CD4-positive, alpha-beta T cell treated with Interleukin-4 for 1 hour (primary cell): ENCODE results near the gene RABL6.
"Not testable (repeated sequence)": the region's sequence is repeated elsewhere in the genome, so short reads cannot be mapped to it uniquely, and the experiment has no call there.

Experiments
- DNase-seq, 2 donors: peaks; one replicate each; pipeline ENCODE4 v3.0.0-alpha.2; 2020 to 2022

RABL6 gene, protein sequence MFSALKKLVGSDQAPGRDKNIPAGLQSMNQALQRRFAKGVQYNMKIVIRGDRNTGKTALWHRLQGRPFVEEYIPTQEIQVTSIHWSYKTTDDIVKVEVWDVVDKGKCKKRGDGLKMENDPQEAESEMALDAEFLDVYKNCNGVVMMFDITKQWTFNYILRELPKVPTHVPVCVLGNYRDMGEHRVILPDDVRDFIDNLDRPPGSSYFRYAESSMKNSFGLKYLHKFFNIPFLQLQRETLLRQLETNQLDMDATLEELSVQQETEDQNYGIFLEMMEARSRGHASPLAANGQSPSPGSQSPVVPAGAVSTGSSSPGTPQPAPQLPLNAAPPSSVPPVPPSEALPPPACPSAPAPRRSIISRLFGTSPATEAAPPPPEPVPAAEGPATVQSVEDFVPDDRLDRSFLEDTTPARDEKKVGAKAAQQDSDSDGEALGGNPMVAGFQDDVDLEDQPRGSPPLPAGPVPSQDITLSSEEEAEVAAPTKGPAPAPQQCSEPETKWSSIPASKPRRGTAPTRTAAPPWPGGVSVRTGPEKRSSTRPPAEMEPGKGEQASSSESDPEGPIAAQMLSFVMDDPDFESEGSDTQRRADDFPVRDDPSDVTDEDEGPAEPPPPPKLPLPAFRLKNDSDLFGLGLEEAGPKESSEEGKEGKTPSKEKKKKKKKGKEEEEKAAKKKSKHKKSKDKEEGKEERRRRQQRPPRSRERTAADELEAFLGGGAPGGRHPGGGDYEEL

DNA sequence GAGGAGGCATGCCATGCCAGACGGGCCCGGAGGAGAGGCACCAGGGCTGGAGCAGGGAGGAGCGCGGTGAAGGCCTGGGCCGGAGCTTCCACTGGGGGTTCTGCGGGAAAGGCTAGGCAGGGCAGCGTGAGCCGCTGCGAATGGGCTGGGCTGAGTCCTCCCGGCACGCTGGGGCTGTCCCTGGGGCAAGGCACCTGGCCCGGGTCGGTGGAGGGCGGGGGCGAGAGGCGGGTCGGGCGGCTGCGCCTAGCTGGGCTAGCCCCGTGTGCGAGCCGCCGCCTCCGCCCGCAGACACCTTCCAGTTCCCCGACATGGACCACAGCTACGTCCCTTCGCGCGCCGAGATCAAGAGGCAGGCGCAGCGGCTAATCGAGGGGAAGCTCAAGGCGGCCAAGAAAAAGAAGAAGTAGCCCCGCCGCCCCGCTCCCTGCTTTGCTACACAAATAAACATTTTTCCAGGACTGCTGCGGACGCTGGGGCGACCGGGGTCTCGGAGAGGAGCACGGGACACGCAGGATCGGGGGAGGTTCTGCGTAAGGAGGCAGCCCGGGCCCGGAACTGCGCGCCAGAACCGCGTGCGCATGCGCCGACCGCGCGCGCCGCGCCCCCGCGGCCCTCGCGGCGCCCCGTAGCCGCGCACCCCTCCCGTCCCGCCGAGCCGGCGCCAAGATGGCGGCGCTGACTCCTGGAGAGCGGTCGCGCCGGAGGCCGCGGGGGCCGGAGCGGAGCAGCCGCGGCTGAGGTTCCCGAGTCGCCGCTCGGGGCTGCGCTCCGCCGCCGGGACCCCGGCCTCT lies at the start of gene RABL6:
TSS of gene RABL6 (plus strand) at position 668 of the 794 bp plus-strand sequence. CDS start 249 bp downstream, outside the sequence.
- DNase-seq, result peak; percentile 81 to 86

DNA sequence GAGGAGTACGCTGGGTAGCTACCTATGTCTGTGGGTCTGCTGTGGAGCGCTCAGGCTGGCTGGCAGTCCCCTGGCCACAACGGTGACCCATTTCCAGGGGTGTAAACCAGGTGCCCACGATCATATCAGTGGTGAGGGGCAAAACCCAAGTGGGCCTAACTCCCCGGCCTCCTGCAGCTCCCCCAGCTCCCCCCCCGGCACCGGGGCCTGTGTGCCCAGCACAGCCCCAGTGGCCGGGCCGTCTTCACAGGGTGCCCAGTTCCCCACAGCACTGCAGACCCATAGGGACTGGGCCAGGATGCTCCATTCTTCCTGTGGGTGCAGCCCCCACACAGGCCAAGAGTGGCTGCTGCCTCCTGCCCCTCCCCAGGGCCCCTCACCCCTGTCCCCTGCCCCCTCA lies 48.7 kb upstream of the RABL6 start:
- DNase-seq, result no peak

DNA sequence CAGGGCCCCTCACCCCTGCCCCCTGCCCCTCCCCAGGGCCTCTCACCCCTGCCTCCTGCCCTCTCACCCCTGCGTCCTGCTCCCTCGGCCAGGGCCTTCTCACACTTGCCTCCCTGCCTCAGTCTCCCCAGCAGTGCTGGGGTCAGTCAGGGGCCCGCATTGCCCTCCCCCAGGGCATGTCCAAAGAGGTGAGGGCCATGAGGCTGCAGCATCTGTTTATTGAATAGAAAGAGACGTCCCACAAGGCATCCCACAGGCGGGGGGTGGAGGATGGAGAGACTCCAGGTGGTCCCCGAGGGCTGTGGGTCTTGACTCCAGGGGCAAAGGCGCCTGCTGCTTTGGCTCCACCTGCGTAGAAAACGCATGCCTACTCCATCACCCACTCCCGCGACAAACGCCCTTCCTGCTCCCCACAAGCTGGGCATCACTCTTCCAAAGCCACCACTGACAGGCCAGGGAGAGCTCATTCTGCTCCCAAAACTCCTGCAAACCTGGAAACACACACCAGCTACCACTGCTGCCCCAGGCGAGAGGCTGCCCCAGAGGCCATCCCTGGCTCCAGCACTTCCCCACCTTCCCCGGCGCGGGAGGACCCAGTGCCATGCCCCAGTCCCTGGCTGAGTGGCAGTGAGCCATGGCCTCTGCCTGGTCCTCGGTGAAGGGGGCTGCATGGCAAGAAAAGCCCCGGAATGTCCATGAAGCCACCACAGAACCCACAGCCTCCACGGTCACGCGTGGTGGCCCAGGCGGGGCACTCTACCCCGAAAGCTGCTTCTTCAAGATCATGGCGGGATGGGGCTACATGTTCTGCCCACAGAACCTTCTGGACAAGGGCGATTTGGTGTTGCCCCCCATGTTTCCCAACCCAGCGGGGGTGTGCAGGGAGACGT lies 48.1 kb upstream of the RABL6 start:
- DNase-seq, result no peak

DNA sequence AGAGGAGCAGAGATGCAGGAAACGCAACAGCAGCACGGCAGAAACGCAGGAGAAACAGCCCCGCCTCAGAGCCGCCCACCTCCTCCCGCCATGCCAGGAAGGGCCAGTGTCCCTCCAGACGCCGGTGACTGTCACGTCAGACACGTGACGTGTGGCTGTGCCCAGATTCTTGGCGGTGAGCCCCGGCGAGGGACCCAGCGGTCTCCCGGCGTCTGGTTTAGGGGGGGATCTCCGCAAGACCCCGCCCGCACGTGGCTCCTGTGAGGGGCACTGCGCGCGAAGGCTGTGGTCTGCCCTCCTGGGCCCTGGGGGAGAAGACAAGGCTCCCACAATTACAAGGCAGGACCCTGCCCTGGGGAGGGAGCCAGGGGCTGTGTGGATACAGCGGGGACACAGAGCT lies 47.3 kb upstream of the RABL6 start:
- DNase-seq, result no peak

DNA sequence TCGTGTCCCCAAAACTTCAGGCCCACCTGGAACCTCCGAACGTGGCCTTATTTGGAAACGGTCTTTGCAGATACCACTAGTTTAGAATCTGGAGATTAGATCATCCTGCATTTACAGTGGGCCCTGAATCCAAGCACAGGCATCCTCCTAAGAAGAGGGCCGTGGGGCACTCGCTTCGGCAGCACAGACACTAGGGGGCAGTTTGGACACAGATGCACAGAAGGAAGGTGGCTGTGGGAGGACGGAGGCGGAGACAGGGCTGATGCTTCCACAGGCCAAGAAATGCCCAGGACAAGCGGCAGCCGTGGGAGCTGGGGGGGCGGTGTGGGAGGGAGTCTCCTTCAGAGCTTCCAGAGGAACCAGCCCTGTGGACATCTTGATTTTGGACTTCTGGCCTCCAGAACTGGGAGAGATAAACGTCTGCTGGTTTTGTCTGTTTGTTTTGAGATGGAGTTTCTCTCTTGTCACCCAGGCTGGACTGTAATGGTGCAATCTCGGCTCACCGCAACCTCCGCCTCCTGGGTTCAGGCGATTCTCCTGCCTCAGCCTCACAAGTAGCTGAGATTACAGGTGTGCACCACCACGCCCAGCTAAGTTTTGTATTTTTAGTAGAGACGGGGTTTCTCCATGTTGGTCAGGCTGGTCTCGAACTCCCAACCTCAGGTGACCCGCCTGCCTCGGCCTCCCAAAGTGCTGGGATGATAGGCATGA lies 46.8 kb upstream of the RABL6 start:
- not testable (repeated sequence) for DNase-seq

DNA sequence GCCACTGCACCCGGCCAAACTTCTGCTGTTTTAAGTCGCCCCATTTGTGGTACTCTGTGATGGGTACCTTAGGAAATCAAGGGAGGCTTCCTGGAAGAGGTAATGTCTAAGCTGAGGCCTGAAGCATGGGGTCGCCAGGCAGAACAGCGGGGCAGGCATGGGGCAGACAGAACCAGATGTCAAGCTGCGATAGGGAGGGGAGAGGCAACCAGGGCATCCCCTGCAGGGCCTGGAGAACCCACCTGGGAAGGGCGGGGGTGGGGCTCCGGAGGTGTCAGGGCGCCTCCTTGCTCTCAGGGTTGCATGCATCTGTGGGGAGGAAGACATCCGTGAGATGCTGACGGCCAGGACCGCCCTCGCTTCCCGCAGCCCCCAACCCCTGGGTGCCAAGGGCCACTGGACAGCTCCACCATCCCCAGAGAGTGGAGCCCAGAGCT lies 46.2 kb upstream of the RABL6 start:
- DNase-seq, result no peak

DNA sequence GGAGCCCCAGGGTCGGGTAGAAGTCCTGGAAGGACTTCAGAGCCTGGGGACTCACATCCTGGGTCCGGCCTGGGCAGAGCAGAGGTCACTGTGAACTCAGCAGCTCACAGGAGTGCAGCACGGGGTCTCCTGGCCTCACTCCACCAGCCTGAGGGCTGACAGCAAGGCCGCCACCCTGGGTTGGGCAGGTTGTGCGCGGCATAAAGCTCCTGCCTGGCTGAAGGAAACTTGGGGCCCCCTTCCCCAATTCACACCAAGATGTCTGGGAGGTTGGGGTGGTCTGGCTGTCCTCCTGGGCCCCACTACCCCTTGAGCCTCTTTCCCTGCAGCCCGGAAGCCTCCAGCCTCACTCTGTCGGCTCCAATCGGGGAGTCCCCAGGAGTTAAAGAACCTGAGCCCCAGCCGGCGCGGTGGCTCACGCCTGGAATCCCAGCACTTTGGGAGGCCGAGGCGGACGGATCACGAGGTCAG lies 45.5 kb upstream of the RABL6 start:
- DNase-seq, result no peak

DNA sequence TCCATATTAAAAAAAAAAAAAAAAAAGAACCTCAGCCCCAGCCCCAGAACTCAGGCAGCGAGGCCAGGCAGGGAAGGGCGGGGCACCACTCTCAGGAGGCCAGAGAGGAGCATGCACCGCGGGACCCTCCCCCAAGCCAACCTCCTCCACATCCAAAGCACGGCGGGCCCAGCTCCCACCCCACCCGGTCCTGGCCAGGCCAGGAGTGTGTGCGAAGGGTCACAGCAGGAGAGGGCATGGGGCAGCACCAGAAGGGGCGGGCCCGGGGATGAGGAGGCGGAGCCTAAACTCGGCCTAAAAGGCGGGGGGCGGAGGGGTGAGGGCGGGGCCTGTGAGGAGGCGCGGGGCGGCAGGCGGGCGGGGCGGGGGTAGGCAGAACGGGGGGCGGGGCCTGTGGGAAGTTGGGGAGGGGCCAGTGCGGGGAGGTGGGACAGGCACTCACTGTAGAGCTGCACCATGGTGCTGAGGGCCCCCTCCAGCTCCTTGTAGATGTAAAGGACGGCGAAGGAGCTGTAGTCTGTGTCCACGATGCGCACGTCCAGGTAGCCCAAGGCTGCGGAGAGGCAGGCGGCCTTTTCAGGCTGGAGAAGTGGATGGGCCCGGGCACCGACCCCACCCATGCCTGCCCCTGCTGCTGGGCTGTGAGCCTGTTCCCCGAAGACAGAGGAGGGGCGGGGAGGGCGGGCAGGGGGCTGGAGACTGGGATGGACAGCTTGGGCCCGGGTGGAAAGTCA lies 44.7 kb upstream of the RABL6 start:
- peak; percentile 36 to 38 for DNase-seq

DNA sequence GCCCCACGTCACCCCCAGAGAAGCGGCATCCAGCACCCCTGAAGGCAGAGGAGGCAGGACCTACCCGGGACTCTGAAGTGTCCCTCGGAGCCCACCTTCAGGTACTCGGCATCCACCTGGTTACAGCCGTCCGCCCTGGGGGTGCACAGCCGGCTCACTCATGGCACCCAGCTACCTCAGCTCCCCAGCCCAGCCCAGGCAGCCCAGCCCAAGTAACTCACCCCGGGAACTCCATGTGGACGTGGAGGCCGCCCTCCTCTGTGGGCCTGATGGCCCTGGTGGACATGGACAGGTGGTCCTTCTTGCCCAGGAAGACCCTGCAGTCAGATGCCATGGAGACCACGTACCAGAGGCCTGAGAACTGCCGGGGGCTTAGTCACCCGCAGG lies 44.1 kb upstream of the RABL6 start:
- DNase-seq, result no peak

DNA sequence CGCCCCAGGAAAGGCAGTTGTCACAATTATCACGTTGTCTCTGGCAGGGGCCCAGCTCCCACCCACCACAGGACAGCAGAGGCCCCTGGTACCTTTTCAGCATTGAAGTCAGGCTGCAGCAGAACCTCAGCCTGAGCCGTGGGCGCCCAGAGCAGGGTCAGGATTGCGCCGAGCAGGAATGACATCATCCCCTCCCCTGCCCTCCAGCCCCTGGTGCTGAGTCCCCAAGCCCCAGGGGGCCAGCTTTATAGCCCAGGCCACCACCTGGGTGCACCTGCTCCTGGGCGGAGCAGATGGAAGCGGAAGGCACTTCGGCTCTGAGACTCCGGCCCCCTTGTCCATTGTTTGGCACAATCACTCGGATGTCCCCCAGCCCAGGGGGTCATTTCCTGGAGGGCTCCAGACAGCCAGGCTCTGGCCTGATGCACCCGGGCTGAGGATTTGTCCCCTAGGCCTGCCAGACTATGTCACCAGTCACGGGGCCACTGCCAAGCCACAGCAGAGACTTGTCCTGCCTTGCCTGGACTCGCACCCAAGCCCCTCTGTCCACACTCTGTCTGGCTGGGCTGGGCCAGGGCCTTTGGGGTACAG lies 43.4 kb upstream of the RABL6 start, which contains the start of gene LCN15:
TSS of gene LCN15 (minus strand) at position 218 of the 591 bp plus-strand sequence. CDS start at position 188, 30 bp downstream.
- no peak for DNase-seq

DNA sequence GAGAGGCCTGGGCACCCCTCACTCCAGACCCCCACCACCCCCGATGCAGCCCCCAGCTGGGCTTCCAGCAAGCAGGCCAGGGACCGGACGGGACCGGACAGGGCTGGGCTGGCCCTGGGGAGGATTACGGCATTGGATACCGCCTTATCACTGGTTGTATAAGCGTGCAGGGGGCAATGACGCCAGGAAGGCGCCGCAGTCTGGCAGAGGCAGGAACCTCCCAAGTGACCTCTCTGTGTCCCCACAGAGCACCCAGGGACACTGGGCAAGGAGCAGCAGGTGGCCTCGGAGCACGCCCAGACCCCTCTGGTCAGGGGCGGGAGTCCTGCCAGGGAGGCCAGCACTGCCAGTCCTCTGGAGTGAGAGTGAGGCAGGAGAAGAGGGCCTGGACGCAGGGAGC lies 42.7 kb upstream of the RABL6 start:
- no peak for DNase-seq

DNA sequence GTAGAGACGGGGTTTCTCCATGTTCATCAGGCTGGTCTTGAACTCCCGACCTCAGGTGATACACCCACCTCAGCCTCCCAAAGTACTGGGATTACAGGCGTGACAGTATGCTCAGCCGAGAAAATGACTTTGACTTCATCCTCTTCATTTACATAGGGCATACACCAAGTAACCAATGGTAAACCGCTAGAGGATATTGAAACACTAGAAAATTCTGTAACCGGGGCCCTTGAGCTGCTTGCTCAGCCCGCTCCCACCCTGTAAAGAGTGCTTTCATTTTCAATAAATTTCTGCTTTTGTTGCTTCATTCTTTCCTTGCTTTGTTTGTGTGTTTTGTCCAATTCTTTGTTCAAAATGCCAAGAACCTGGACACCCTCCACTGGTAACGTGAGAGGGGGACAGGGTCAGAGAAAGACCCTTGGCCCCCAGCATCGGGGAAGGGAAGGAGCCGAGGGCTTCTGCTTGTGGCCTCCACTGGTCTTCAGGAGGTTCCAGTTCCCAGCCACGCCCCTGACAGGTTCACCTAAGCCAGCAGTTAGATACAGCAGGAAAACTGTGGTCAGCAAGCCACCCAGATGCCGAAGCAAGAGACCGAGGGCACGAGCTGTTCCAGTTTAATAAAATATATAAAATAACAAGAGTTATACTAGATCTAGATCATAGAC lies 41.9 kb upstream of the RABL6 start:
- DNase-seq, result not testable (repeated sequence)

DNA sequence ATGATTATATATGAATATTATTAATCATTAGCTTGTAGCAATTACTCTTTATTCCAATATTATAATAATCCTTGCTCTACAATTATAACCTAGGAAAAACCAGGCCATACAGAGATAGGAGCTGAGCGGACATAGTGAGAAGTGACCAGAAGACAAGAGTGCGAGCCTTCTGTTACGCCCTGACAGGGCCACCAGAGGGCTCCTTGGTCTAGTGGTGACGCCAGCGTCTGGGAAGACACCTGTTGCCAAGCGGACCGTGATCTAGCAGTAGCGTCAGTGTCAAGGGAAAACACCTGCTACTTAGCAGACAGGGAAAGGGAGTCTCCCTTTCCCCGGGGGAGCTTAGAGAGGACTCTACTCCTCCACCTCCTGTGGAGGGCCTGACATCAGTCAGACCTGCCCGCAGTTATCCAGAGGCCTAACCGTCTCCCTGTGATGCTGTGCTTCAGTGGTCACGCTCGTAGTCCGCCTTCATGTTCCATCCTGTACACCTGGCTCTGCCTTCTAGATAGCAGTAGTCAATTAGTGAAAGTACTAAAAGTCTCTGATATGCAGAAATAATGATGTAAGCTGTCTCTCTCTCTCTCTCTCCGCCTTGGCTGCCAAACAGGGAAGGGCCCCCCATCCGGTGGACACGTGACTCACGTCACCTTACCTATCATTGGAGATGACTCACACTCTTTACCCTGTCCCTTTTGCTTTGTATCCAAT lies 41.2 kb upstream of the RABL6 start:
- DNase-seq, result peak; percentile 65 to 80

DNA sequence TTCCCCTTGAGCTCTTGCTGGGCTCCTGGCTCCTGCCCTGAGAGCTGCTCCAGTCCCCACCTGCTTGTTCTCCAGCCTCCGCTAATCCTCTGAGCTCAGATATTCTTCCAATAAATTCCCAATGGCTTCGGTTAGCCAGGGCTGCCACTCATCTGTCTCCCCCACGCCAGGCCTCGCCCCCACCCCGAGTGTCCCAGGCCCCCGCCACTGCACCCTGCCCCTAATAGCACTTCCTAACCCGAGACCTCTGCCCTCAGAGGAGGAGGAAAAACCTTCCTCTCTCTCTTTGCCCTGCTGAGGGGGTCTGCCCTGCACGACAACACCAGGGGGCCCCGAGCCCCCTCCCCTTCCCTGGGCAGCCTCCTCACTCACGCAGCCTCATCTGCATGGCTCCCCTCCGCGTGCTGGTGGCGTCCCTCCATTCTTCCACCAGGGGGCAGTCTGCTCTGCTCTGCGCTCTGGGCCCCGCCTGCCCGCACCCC lies 38.0 kb upstream of the RABL6 start:
- peak; percentile 52 to 58 for DNase-seq

DNA sequence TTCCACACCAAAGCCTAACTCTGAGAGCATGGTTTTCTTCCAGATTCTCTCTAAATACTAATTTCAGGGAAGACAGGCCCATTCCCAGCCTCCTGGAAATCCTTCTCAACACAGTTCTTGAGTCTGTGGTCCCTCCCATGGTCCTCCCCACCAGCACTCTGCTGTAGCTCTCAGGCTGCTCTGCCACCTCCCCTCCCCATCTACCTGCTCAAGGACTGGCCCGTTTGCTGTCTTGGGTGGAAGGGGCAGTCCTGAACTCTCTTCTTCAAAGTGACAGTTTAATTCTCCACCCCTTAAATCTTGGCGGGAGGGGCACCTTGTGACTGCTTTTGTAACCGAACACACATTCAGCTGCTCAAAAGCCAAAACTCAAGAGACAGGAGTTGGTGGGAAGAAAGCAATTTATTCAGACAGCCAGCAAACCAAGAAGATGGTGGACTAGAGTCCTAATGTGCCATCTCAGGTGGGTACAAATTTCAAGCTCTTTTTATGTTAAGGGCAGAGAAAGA lies 35.8 kb upstream of the RABL6 start:
- no peak for DNase-seq

DNA sequence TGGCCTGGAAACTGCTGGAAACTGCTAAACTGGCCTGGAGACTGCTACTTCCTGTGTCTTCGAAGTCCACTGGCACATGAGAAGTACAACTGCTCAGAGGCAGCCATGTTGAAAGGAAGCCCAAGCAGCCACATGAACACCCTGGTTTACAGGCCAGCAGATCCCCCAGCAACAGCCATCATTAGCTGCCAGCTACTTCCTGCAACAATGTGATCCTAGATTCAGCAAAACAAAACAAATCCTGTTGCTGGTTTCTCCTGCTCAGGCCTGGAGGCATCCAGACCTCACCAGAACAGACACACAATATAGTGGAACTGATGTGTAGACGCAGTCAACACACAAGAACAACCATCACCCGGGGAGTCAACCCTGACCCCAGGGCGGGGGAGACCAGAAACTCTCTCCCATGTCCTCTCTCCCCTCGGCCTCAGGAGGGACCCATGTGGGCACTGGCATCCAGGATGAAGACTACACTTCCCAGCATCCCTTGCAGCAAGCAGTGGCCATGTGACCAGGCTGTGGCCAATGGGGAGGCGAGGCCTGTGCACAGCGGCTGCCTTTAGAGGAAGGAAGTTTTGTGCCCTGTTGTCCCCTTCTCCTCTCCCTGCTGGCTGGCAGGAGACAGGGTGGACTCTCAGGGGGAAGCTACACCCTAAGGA lies 34.2 kb upstream of the RABL6 start:
- peak in 1 of 2 donors; percentile 56 for DNase-seq

DNA sequence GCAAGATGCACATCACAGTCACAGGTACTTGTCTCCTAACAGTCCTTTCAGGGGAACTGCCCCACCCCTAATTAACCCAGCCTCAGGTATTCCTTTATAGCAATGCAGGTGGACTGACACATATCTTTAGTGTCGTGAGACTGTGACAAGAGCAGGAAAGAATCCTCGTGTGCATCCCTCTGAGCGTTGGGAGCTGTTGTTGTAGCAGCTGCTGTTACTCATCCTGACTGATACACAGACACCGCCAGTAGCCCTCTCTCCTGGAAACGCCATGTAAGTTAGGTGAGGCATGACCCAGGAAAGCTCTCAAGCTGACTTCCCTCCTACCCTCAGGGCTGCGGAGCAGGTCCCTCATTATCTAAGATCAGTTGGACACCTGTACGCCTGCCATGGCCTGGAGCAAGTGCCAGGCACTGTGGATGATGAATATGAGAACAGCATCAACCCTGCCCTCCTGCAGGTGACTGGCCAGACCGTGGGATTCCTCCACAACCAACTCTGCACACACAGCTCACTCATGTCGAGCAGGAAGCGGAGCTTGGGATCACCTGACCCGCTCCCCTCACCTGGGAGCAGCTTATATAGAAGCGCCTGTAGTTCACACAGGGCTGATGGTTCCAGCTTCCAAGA lies 33.2 kb upstream of the RABL6 start:
- no peak for DNase-seq
